ENCODE measurements around the gene ALX4.

The ALX4 gene

GRCh38 chr11:44288133-44288526, 21.8 kb downstream of the ALX4 start:
- no peak for TF ChIP-seq CTCF (IDR thresholded peaks at IDR 0.05; ENCODE audit: control insufficient read depth, extremely low read depth, insufficient read depth)
- DNase-seq (ENCODE audit: low read depth), result no peak
- no peak overlapping the region for H3K4me3 ChIP-seq (ENCODE audit: low read depth, low read length)

- no peak overlapping the region for H3K4me3 ChIP-seq (ENCODE audit: low read depth, low read length)
- no peak for DNase-seq (ENCODE audit: low read depth)
- TF ChIP-seq CTCF (IDR thresholded peaks at IDR 0.05; ENCODE audit: control insufficient read depth, extremely low read depth, insufficient read depth), result no peak
Measured at GRCh38 chr11:44286911-44287310, 23.0 kb downstream of the ALX4 start.

DNA sequence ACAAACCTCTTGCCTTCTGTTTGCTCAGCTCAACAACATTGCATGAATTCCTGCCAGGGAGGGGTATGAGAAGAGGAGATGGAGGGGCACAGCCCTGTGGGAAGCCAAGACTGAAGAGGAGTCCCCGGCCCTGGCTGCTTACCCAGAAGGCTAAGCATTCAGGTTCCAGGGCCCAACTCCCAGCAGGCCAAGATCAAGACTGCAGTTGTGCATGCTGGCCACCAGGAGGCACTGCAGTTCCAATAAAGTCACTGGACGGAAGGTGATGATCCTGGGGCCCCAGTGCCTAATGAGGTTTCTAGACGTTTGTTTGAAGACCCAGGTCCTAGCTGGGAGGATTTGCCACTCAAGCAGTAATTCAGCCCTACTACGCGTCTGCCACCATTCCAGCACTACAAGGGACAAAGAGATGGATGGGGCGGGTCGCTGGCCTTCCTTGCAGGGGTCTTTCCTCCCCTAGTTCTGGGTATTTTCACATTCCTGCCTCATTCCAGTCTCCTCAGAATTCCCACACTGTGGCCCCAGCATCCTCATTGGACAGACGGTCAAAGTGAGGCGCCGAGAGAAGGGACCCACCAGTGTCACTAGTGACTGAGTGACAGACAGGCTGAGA, 23.6 kb downstream of the ALX4 start:
- peak; percentile 98 for TF ChIP-seq CTCF (IDR thresholded peaks at IDR 0.05; ENCODE audit: control insufficient read depth, extremely low read depth, insufficient read depth)
- peak; percentile 23 for DNase-seq (ENCODE audit: low read depth)
- H3K4me3 ChIP-seq (ENCODE audit: low read depth, low read length), result no peak overlapping the region

GRCh38 chr11:44285756-44286155, 24.2 kb downstream of the ALX4 start:
- H3K4me3 ChIP-seq (ENCODE audit: low read depth, low read length), result no peak overlapping the region
- DNase-seq (ENCODE audit: low read depth), result no peak
- TF ChIP-seq CTCF (IDR thresholded peaks at IDR 0.05; ENCODE audit: control insufficient read depth, extremely low read depth, insufficient read depth), result no peak

- TF ChIP-seq CTCF (IDR thresholded peaks at IDR 0.05; ENCODE audit: control insufficient read depth, extremely low read depth, insufficient read depth), result no peak
- DNase-seq (ENCODE audit: low read depth), result no peak
- no peak overlapping the region for H3K4me3 ChIP-seq (ENCODE audit: low read depth, low read length)
Measured at GRCh38 chr11:44282620-44283019, 27.3 kb downstream of the ALX4 start.

- H3K4me3 ChIP-seq (ENCODE audit: low read depth, low read length), result no peak overlapping the region
- TF ChIP-seq CTCF (IDR thresholded peaks at IDR 0.05; ENCODE audit: control insufficient read depth, extremely low read depth, insufficient read depth), result no peak
- no peak for DNase-seq (ENCODE audit: low read depth)
Measured at GRCh38 chr11:44281151-44281550, 28.8 kb downstream of the ALX4 start.

DNA sequence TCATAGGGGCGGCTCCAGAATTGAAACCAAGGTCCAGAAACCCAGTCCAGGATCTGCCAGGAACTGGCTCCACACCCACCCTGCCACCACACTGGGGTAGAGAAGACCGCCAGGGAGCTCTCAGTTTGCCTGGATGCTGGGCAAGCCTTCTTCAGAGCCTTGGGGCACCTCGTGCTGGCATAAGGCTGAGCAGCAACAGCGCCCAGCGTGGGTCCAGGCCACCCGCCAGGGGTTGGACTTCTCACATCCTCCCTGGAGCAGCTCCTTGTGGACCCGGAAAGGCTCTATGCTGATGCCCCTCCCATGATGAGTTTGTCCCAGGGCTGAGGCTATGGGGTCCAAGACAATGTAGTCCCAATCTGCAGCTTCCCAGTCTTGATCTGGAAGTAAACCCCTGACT, 29.7 kb downstream of the ALX4 start:
- TF ChIP-seq CTCF (IDR thresholded peaks at IDR 0.05; ENCODE audit: control insufficient read depth, extremely low read depth, insufficient read depth), result no peak
- H3K4me3 ChIP-seq (ENCODE audit: low read depth, low read length), result no peak overlapping the region
- DNase-seq (ENCODE audit: low read depth), result no peak
